Progenitor cell of endocrine pancreas (in vitro differentiated cells): ENCODE results near the gene C1orf226. TPM values are rescaled to one million over a fixed set of nuclear protein-coding genes. Genes with fewer than 3 reads are reported as not detected.
"Not testable (repeated sequence)": the region's sequence is repeated elsewhere in the genome, so short reads cannot be mapped to it uniquely, and the experiment has no call there.

Experiments
- DNase-seq: peaks from one replicate; pipeline ENCODE4 v3.0.0; 2021; ENCODE audit warnings: low spot score; ENCODE audit not compliant: unreplicated experiment
- H3K27ac Mint-ChIP-seq: 2 replicates; pipeline ENCODE4 v1.8.0; 2021; ENCODE audit warnings: mild to moderate bottlenecking, moderate library complexity, mixed read lengths
- H3K27me3 Mint-ChIP-seq: 2 replicates; pipeline ENCODE4 v1.8.0; 2021; ENCODE audit warnings: mixed read lengths
- H3K36me3 Mint-ChIP-seq: 2 replicates; pipeline ENCODE4 v1.8.0; 2022; ENCODE audit warnings: mixed read lengths; ENCODE audit not compliant: insufficient read depth
- H3K4me1 Mint-ChIP-seq: 2 replicates; pipeline ENCODE4 v1.8.0; 2021; ENCODE audit warnings: low read depth, mixed read lengths
- H3K4me3 Mint-ChIP-seq: 2 replicates; pipeline ENCODE4 v1.8.0; 2021; ENCODE audit warnings: low read depth, mild to moderate bottlenecking, moderate library complexity, mixed read lengths
- H3K9me3 Mint-ChIP-seq: 2 replicates; pipeline ENCODE4 v1.8.0; 2021; ENCODE audit warnings: low read depth, mixed read lengths
- CTCF ChIP-seq: fragments of 200-600 bp; sonication (generic); IDR thresholded peaks from one replicate; pipeline ENCODE4 v1.5.0; 2021; ENCODE audit warnings: antibody characterized with exemption, mild to moderate bottlenecking; ENCODE audit not compliant: unreplicated experiment
- total RNA-seq: library from RNA; stranded (reverse); gene quantifications from 2 replicates; pipeline ENCODE4 v1.2.1, GENCODE V29; 2021

Gene C1orf226
- total RNA-seq, 1 donor from 2014 or later: 6.5 TPM

GRCh38 chr1:162343470-162343869 is 38.1 kb upstream of the C1orf226 start:
- H3K9me3 Mint-ChIP-seq: no peaks in the 10 kb centered on the region
- DNase-seq: no peak
- H3K4me3 Mint-ChIP-seq: no peak overlapping the region
- no peak overlapping the region for H3K27ac Mint-ChIP-seq
- peaks cover 17% of the 10 kb centered on the region for H3K4me1 Mint-ChIP-seq
- peaks cover 3% of the 10 kb centered on the region for H3K36me3 Mint-ChIP-seq
- TF ChIP-seq CTCF: no peak
- no peaks in the 10 kb centered on the region for H3K27me3 Mint-ChIP-seq

DNA sequence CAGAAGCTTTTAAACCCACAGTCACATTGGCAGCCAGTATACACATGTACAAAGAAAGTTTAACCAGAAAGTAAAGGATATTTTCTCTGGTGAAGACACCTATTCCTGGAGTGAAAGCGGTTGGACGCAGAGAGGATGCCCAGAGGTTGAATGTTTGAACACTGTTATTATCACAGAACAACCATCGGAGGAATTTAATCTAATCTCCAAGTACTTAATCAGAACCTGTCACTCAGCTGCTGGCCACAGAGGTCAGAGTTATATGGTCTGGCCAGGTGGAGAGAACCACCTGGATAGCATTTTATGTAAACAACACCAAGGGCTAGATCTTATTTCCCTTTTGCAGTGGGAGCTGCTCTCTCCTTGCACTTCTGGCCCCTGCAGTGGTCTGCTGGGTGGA is 34.2 kb upstream of the C1orf226 start:
- no peak for TF ChIP-seq CTCF
- Mint-ChIP-seq H3K36me3 (peaks cover 3% of the 10 kb centered on the region), H3K4me3 (no peak overlapping the region), H3K9me3 (no peaks in the 10 kb centered on the region), H3K27me3 (peaks cover 8% of the 10 kb centered on the region), H3K27ac (peak overlapping the region; percentile 66), H3K4me1 (peaks cover 33% of the 10 kb centered on the region)
- no peak for DNase-seq

GRCh38 chr1:162349635-162350330 is 31.7 kb upstream of the C1orf226 start:
- H3K4me3 Mint-ChIP-seq: no peak overlapping the region
- H3K27ac Mint-ChIP-seq: no peak overlapping the region
- DNase-seq: no peak
- peaks cover 34% of the 10 kb centered on the region for H3K4me1 Mint-ChIP-seq
- peaks cover 8% of the 10 kb centered on the region for H3K27me3 Mint-ChIP-seq
- no peak for TF ChIP-seq CTCF
- H3K9me3 Mint-ChIP-seq: no peaks in the 10 kb centered on the region
- H3K36me3 Mint-ChIP-seq: peaks cover 2% of the 10 kb centered on the region

DNA sequence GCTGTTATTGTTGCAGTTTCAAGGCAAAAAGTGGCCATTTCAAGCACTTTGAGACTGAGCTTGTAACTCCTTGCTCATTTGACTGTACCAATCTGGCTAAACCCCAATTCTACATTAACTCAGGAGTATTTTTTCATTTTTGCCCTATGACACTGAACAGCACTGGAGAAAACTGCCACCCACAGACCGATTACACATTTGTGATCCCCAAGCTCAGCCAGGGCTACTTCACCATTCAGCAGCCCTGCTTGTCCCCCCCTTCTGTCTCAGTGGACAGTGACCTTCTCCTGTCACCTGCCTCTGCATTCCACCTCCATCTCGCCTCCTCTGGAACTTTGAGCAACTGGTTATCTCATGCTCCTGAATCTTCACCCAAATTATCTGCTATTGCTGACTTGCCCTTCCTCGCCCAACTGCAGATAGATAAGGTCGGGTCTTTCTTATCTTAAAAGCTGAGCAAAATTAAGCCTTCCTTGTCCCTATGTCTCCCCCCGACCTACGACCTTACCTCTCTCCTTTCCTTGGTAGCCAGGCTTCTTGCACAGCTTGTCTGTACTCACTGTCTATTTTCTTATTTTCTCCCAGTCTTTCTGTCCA is 30.2 kb upstream of the C1orf226 start:
- Mint-ChIP-seq H3K27ac (no peak overlapping the region), H3K9me3 (no peaks in the 10 kb centered on the region), H3K4me3 (no peak overlapping the region), H3K4me1 (peaks cover 34% of the 10 kb centered on the region), H3K27me3 (peaks cover 10% of the 10 kb centered on the region), H3K36me3 (no peaks in the 10 kb centered on the region)
- no peak for TF ChIP-seq CTCF
- no peak for DNase-seq

DNA sequence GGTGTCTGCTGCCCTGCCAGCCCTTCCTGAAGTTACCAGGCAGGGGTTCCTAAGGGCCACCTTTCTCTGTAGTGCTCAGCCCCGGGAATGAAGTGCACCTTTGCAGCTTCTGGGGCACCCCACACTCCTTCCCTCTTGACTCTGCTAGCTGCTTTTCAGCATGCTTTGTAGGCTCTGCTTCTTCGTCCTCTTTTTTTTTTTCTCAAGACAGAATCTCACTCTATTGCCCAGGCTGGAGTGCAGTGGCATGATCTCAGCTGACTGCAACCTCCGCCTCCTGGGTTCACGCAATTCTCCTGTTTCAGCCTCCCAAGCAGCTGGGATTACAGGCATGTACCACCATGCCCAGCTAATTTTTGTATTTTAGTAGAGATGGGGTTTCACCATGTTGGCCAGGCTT is 29.7 kb upstream of the C1orf226 start:
- not testable (repeated sequence) for H3K4me3 Mint-ChIP-seq, DNase-seq, H3K36me3 Mint-ChIP-seq, H3K27ac Mint-ChIP-seq, H3K9me3 Mint-ChIP-seq
- peaks cover 31% of the 10 kb centered on the region for H3K4me1 Mint-ChIP-seq
- peaks cover 10% of the 10 kb centered on the region for H3K27me3 Mint-ChIP-seq

GRCh38 chr1:162353078-162353477 is 28.4 kb upstream of the C1orf226 start:
- H3K27me3 Mint-ChIP-seq: peaks cover 10% of the 10 kb centered on the region
- no peaks in the 10 kb centered on the region for H3K9me3 Mint-ChIP-seq
- DNase-seq: no peak
- peaks cover 19% of the 10 kb centered on the region for H3K4me1 Mint-ChIP-seq
- no peak overlapping the region for H3K4me3 Mint-ChIP-seq
- TF ChIP-seq CTCF: no peak
- peaks cover 5% of the 10 kb centered on the region for H3K36me3 Mint-ChIP-seq
- no peak overlapping the region for H3K27ac Mint-ChIP-seq
